NCI-H1436 treated with DMSO at 0.1 percent for 48 hours (cell line): Measurements from ENCODE around the gene SGCG.
"Not testable (repeated sequence)": the region's sequence is repeated elsewhere in the genome, so short reads cannot be mapped to it uniquely, and the experiment has no call there.

Experiments
- DNase-seq: peaks from one replicate; lab custom pipeline; 2025; lab: John Stamatoyannopoulos, UW

SGCG gene

GRCh38 chr13:23180711-23181110, at the start of gene SGCG:
TSS of gene SGCG (plus strand) at chr13:23180979. CDS start at chr13:23203695, 22,716 bp downstream.
- DNase-seq: no peak

GRCh38 chr13:23134542-23134941, 46.2 kb upstream of the SGCG start:
- no peak for DNase-seq

- no peak for DNase-seq
These were observed 40.3 kb upstream of the SGCG start for GRCh38 chr13:23140492-23140891.

- no peak for DNase-seq
These were observed 38.8 kb upstream of the SGCG start for GRCh38 chr13:23141964-23142363.

- DNase-seq: not testable (repeated sequence)
These were observed 38.2 kb upstream of the SGCG start for GRCh38 chr13:23142607-23143006.

- no peak for DNase-seq
These were observed 36.3 kb upstream of the SGCG start for GRCh38 chr13:23144431-23144830.

- no peak for DNase-seq
These were observed 34.8 kb upstream of the SGCG start for GRCh38 chr13:23146006-23146405.

- no peak for DNase-seq
These were observed 33.8 kb upstream of the SGCG start for GRCh38 chr13:23146811-23147625.

- DNase-seq: no peak
These were observed 33.0 kb upstream of the SGCG start for GRCh38 chr13:23147827-23148226.

GRCh38 chr13:23157781-23158180, 23.0 kb upstream of the SGCG start:
- no peak for DNase-seq

- no peak for DNase-seq
These were observed 21.5 kb upstream of the SGCG start for GRCh38 chr13:23159205-23159759.

- no peak for DNase-seq
These were observed 20.8 kb upstream of the SGCG start for GRCh38 chr13:23159760-23160637.

- DNase-seq: no peak
These were observed 19.9 kb upstream of the SGCG start for GRCh38 chr13:23160638-23161480.

GRCh38 chr13:23161481-23161825, 19.3 kb upstream of the SGCG start:
- DNase-seq: no peak

- DNase-seq: no peak
These were observed 4.9 kb upstream of the SGCG start for GRCh38 chr13:23175920-23176319.

- DNase-seq: no peak
These were observed 1.4 kb downstream of the SGCG start for GRCh38 chr13:23182142-23182541.

- DNase-seq: no peak
These were observed 2.5 kb downstream of the SGCG start for GRCh38 chr13:23183292-23183691.

- no peak for DNase-seq
These were observed 4.8 kb downstream of the SGCG start for GRCh38 chr13:23185542-23185941.

GRCh38 chr13:23201870-23202269, 21.1 kb downstream of the SGCG start:
- DNase-seq: no peak

- DNase-seq: no peak
These were observed 21.6 kb downstream of the SGCG start for GRCh38 chr13:23202383-23202782.

- no peak for DNase-seq
These were observed 22.7 kb downstream of the SGCG start for GRCh38 chr13:23203516-23203915.

- no peak for DNase-seq
These were observed 25.0 kb downstream of the SGCG start for GRCh38 chr13:23205807-23206206.
